ENCODE results near the gene MARCHF11.

The MARCHF11 gene

GRCh38 chr5:16178745-16179372, 732 bp downstream of the MARCHF11 start:
- no peak for TF ChIP-seq TARDBP (IDR thresholded peaks at IDR 0.05)
- no peak for TF ChIP-seq ARNT (IDR thresholded peaks at IDR 0.05)
- no peak for TF ChIP-seq ZNF384 (IDR thresholded peaks at IDR 0.05)
- no peak for TF ChIP-seq L3MBTL2 (conservative IDR thresholded peaks at IDR 0.05)
- no peak for TF ChIP-seq SUZ12 (IDR thresholded peaks at IDR 0.05)
- no peak for TF ChIP-seq FOXM1 (IDR thresholded peaks at IDR 0.05; ENCODE audit: borderline replicate concordance)
- TF ChIP-seq FOXA1 (IDR thresholded peaks at IDR 0.05) = no peak
- TF ChIP-seq ELF4 (IDR thresholded peaks at IDR 0.05) = no peak
- no peak for TF ChIP-seq HDGF (IDR thresholded peaks at IDR 0.05; ENCODE audit: borderline replicate concordance)
- TF ChIP-seq LEF1 (IDR thresholded peaks at IDR 0.05; ENCODE audit: borderline replicate concordance) = no peak
- no peak for TF ChIP-seq FOXK2 (IDR thresholded peaks at IDR 0.05)
- ChIA-PET POLR2A (no interaction called here), CTCF (interaction anchor here (0.5 kb wide), 1 partner anchor 155 kb away, joined by 3 read pairs; no protein-coding TSS in a partner anchor)
- peak; percentile 53 for DNase-seq (ENCODE audit: extremely low spot score)

GRCh38 chr5:16169550-16169949, 10.0 kb downstream of the MARCHF11 start:
- no peak for DNase-seq (ENCODE audit: extremely low spot score)
- CTCF ChIA-PET = interaction anchor here (1.1 kb wide), 1 partner anchor 9 kb away, joined by 4 read pairs; no protein-coding TSS in a partner anchor
- POLR2A ChIA-PET = no interaction called here
- TF ChIP-seq TARDBP (IDR thresholded peaks at IDR 0.05) = no peak
- no peak for TF ChIP-seq ZNF384 (IDR thresholded peaks at IDR 0.05)
- TF ChIP-seq ARNT (IDR thresholded peaks at IDR 0.05) = no peak
- TF ChIP-seq CTBP1 (IDR thresholded peaks at IDR 0.05; ENCODE audit: borderline replicate concordance) = no peak
- TF ChIP-seq PKNOX1 (IDR thresholded peaks at IDR 0.05) = no peak
- no peak for TF ChIP-seq NFRKB (IDR thresholded peaks at IDR 0.05)
- TF ChIP-seq L3MBTL2 (conservative IDR thresholded peaks at IDR 0.05) = no peak
- TF ChIP-seq SUZ12 (IDR thresholded peaks at IDR 0.05) = no peak
- no peak for TF ChIP-seq HDGF (IDR thresholded peaks at IDR 0.05; ENCODE audit: borderline replicate concordance)
- no peak for TF ChIP-seq FOXA1 (IDR thresholded peaks at IDR 0.05)
- TF ChIP-seq ELF4 (IDR thresholded peaks at IDR 0.05) = no peak
- TF ChIP-seq LEF1 (IDR thresholded peaks at IDR 0.05; ENCODE audit: borderline replicate concordance) = no peak

GRCh38 chr5:16160706-16161105, 18.9 kb downstream of the MARCHF11 start:
- TF ChIP-seq ZNF384 (IDR thresholded peaks at IDR 0.05) (no peak), FOXA1 (IDR thresholded peaks at IDR 0.05) (no peak), ARNT (IDR thresholded peaks at IDR 0.05) (no peak), ELF4 (IDR thresholded peaks at IDR 0.05) (no peak), FOXM1 (IDR thresholded peaks at IDR 0.05; ENCODE audit: borderline replicate concordance) (no peak), PKNOX1 (IDR thresholded peaks at IDR 0.05) (no peak)
- CTCF ChIA-PET = interaction anchor here (0.7 to 3.9 kb wide), 8 partner anchors 8 to 1029 kb away, joined by 3 to 35 read pairs (median 4); no protein-coding TSS in a partner anchor
- POLR2A ChIA-PET = interaction anchor here (0.7 kb wide), 1 partner anchor 295 kb away, joined by 3 read pairs; no protein-coding TSS in a partner anchor
- peak; percentile 57 for DNase-seq (ENCODE audit: extremely low spot score)

- ChIA-PET POLR2A (no interaction called here), CTCF (interaction anchor here (3.9 kb wide), 1 partner anchor 297 kb away, joined by 35 read pairs; no protein-coding TSS in a partner anchor)
- no peak for TF ChIP-seq NFRKB (IDR thresholded peaks at IDR 0.05)
- no peak for TF ChIP-seq SUZ12 (IDR thresholded peaks at IDR 0.05)
- TF ChIP-seq PKNOX1 (IDR thresholded peaks at IDR 0.05) = no peak
- no peak for TF ChIP-seq L3MBTL2 (conservative IDR thresholded peaks at IDR 0.05)
- no peak for TF ChIP-seq ZNF384 (IDR thresholded peaks at IDR 0.05)
- TF ChIP-seq FOXA1 (IDR thresholded peaks at IDR 0.05) = no peak
- no peak for TF ChIP-seq TARDBP (IDR thresholded peaks at IDR 0.05)
- no peak for TF ChIP-seq ELF4 (IDR thresholded peaks at IDR 0.05)
- no peak for TF ChIP-seq HDGF (IDR thresholded peaks at IDR 0.05; ENCODE audit: borderline replicate concordance)
- TF ChIP-seq BHLHE40 (IDR thresholded peaks at IDR 0.05; ENCODE audit: borderline replicate concordance) = no peak
- TF ChIP-seq FOXK2 (IDR thresholded peaks at IDR 0.05) = no peak
- TF ChIP-seq ARNT (IDR thresholded peaks at IDR 0.05) = no peak
- no peak for TF ChIP-seq CTBP1 (IDR thresholded peaks at IDR 0.05; ENCODE audit: borderline replicate concordance)
- no peak for TF ChIP-seq LEF1 (IDR thresholded peaks at IDR 0.05; ENCODE audit: borderline replicate concordance)
- no peak for TF ChIP-seq SP1 (IDR thresholded peaks at IDR 0.05)
- no peak for DNase-seq (ENCODE audit: extremely low spot score)
Observed at GRCh38 chr5:16159636-16160035, 20.0 kb downstream of the MARCHF11 start.

- CTCF ChIA-PET = no interaction called here
- POLR2A ChIA-PET = no interaction called here
- TF ChIP-seq LEF1 (IDR thresholded peaks at IDR 0.05; ENCODE audit: borderline replicate concordance) = no peak
- TF ChIP-seq L3MBTL2 (conservative IDR thresholded peaks at IDR 0.05) = no peak
- TF ChIP-seq SUZ12 (IDR thresholded peaks at IDR 0.05) = no peak
- no peak for TF ChIP-seq NFRKB (IDR thresholded peaks at IDR 0.05)
- TF ChIP-seq FOXM1 (IDR thresholded peaks at IDR 0.05; ENCODE audit: borderline replicate concordance) = no peak
- no peak for TF ChIP-seq SP1 (IDR thresholded peaks at IDR 0.05)
- TF ChIP-seq ARNT (IDR thresholded peaks at IDR 0.05) = no peak
- no peak for DNase-seq (ENCODE audit: extremely low spot score)
Observed at GRCh38 chr5:16156152-16156551, 23.4 kb downstream of the MARCHF11 start.
